OCI-LY1 (cell line): ENCODE measurements around the gene ERBB4.

ENCODE experiments used
- H2AFZ ChIP-seq: fragments of 200-600 bp; sonication (generic), shearing (Covaris generic); 2 replicates; pipeline ENCODE4 v1.6.0; 2014; ENCODE audit warnings: antibody characterized with exemption, mild to moderate bottlenecking, low read length
- H3F3A ChIP-seq: fragments of 200-600 bp; sonication (generic), shearing (Covaris generic); 2 replicates; pipeline ENCODE4 v1.6.0; 2014; ENCODE audit warnings: mild to moderate bottlenecking, antibody characterized with exemption, low read length, moderate library complexity; ENCODE audit not compliant: insufficient read depth
- H3K27ac ChIP-seq: fragments of 200-600 bp; sonication (generic); 2 replicates; pipeline ENCODE4 v1.5.1; 2014; ENCODE audit warnings: low read length, mixed run types, mild to moderate bottlenecking, low read depth; ENCODE audit not compliant: poor library complexity, severe bottlenecking
- H3K27me3 ChIP-seq: fragments of 200-600 bp; sonication (generic); 2 replicates; pipeline ENCODE4 v1.6.0; 2014; ENCODE audit warnings: antibody characterized with exemption, mild to moderate bottlenecking, low read length, moderate library complexity; ENCODE audit not compliant: insufficient read depth
- H3K36me3 ChIP-seq: fragments of 200-600 bp; sonication (generic); 2 replicates; pipeline ENCODE4 v1.6.1; 2014; ENCODE audit warnings: mild to moderate bottlenecking, antibody characterized with exemption, low read length, moderate library complexity, mixed read lengths; ENCODE audit not compliant: insufficient read depth
- H3K4me1 ChIP-seq: fragments of 200-600 bp; sonication (generic); 2 replicates; pipeline ENCODE4 v1.5.1; 2014; ENCODE audit warnings: mild to moderate bottlenecking, low read length, moderate library complexity; ENCODE audit not compliant: insufficient read depth, severe bottlenecking
- H3K4me2 ChIP-seq: fragments of 200-600 bp; sonication (generic), shearing (Covaris generic); 2 replicates; pipeline ENCODE4 v1.6.1; 2014; ENCODE audit warnings: low read length
- H3K4me3 ChIP-seq: fragments of 200-600 bp; sonication (generic); 2 replicates; pipeline ENCODE4 v1.5.1; 2014; ENCODE audit warnings: low read length, low read depth, mild to moderate bottlenecking, mixed read lengths; ENCODE audit not compliant: poor library complexity, severe bottlenecking
- H3K79me2 ChIP-seq: fragments of 200-600 bp; shearing (Covaris generic); 2 replicates; pipeline ENCODE4 v1.6.1; 2016; ENCODE audit warnings: mixed run types, low read length, mixed read lengths; ENCODE audit not compliant: insufficient read depth
- H3K9ac ChIP-seq: fragments of 200-600 bp; sonication (generic), shearing (Covaris generic); 2 replicates; pipeline ENCODE4 v1.6.1; 2014; ENCODE audit warnings: mild to moderate bottlenecking, low read length, mixed read lengths
- H3K9me2 ChIP-seq: fragments of 200-600 bp; sonication (generic), shearing (Covaris generic); 2 replicates; pipeline ENCODE4 v1.6.1; 2014; ENCODE audit warnings: low read depth, mild to moderate bottlenecking, low read length, mixed read lengths
- H3K9me3 ChIP-seq: fragments of 200-600 bp; shearing (Covaris generic); 2 replicates; pipeline ENCODE4 v1.6.1; 2014; ENCODE audit warnings: low read length, mixed read lengths
- H4K20me1 ChIP-seq: fragments of 200-600 bp; sonication (generic), shearing (Covaris generic); 2 replicates; pipeline ENCODE4 v1.6.0; 2016; ENCODE audit warnings: mild to moderate bottlenecking, low read length; ENCODE audit not compliant: insufficient read depth
- CTCF ChIP-seq: fragments of 200-600 bp; sonication (generic), shearing (Covaris generic); IDR thresholded peaks from 2 replicates; pipeline ENCODE4 v1.5.1; 2017; ENCODE audit warnings: mild to moderate bottlenecking, antibody characterized with exemption, low read length, moderate library complexity, mixed read lengths
- EZH2 ChIP-seq: fragments of 200-600 bp; sonication (generic), shearing (Covaris generic); IDR thresholded peaks from 2 replicates; pipeline ENCODE4 v1.8.0; 2017; ENCODE audit warnings: borderline replicate concordance, mixed run types, mild to moderate bottlenecking, antibody characterized with exemption, low read length, moderate library complexity, mixed read lengths

ERBB4 gene

GRCh38 chr2:211405036-211405435, 1133.6 kb downstream of the ERBB4 start:
- Histone ChIP-seq H3K9me2 (no peaks in the 10 kb centered on the region), H3K36me3 (no peaks in the 10 kb centered on the region), H3K27me3 (no peaks in the 10 kb centered on the region), H3F3A (no peaks in the 10 kb centered on the region), H3K79me2 (no peaks in the 10 kb centered on the region), H3K9me3 (no peaks in the 10 kb centered on the region), H2AFZ (no peak overlapping the region), H4K20me1 (no peaks in the 10 kb centered on the region), H3K4me2 (no peak overlapping the region), H3K4me1 (peaks cover 14% of the 10 kb centered on the region), H3K4me3 (no peak overlapping the region), H3K27ac (no peak overlapping the region), H3K9ac (no peak overlapping the region)
- TF ChIP-seq EZH2 (no peak), CTCF (no peak)

- no peak overlapping the region for H3K4me2 ChIP-seq
- peaks cover 9% of the 10 kb centered on the region for H3K4me1 ChIP-seq
- no peak overlapping the region for H3K4me3 ChIP-seq
- H3K36me3 ChIP-seq = no peaks in the 10 kb centered on the region
- H3K9me3 ChIP-seq = no peaks in the 10 kb centered on the region
- no peaks in the 10 kb centered on the region for H3K9me2 ChIP-seq
- H2AFZ ChIP-seq = no peak overlapping the region
- H4K20me1 ChIP-seq = no peaks in the 10 kb centered on the region
- no peaks in the 10 kb centered on the region for H3F3A ChIP-seq
- no peaks in the 10 kb centered on the region for H3K79me2 ChIP-seq
- no peaks in the 10 kb centered on the region for H3K27me3 ChIP-seq
- no peak overlapping the region for H3K9ac ChIP-seq
- TF ChIP-seq CTCF = no peak
- TF ChIP-seq EZH2 = no peak
- H3K27ac ChIP-seq = no peak overlapping the region
These were observed 1134.5 kb downstream of the ERBB4 start for GRCh38 chr2:211404098-211404497.

GRCh38 chr2:211401328-211401727, 1137.3 kb downstream of the ERBB4 start:
- Histone ChIP-seq H3K36me3 (no peaks in the 10 kb centered on the region), H3F3A (no peaks in the 10 kb centered on the region), H3K79me2 (no peaks in the 10 kb centered on the region), H3K4me3 (no peak overlapping the region), H3K4me2 (no peak overlapping the region), H3K27me3 (no peaks in the 10 kb centered on the region), H3K4me1 (peaks cover 8% of the 10 kb centered on the region), H4K20me1 (no peaks in the 10 kb centered on the region), H3K9me2 (no peaks in the 10 kb centered on the region), H3K9me3 (no peaks in the 10 kb centered on the region), H2AFZ (no peak overlapping the region), H3K27ac (no peak overlapping the region), H3K9ac (no peak overlapping the region)
- TF ChIP-seq EZH2 = no peak
- TF ChIP-seq CTCF = no peak
